ENCODE results near the gene ZNF19. TPM values are rescaled to one million over a fixed set of nuclear protein-coding genes. Genes with fewer than 3 reads are reported as not detected.

The ZNF19 gene
- total and polyA plus RNA-seq, 2 of the 8 experiments (the other 6 are each of a cell fraction or from before 2014, with no cell fraction given) = 1.5 to 3.5 TPM

DNA sequence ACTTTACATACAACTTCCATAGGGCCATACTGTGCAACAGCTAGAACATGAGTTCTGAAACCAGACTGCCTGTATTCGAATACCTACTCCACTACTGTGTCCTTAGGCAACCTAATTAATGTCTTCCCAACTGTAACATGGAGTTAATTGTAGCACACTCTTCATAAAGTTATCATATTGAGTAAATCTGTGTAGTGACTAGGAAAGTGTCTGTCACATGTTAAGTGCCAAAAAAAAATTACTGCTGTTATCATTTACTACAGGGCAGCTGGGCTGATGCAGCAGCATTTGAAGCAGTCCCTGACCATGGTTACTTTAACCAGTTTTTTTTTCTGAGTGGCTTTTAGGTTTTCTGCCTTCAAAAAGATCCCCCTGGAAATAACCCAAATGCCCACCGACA lies 16.2 kb downstream of the ZNF19 start:
- Histone ChIP-seq H3K14ac (ENCODE audit: insufficient read length) (no peak overlapping the region), H4K20me1 (replicated peaks in 1 of 2; ENCODE audit: control insufficient read depth in 1 of 2, insufficient read depth in 2 of 2, low read length in 2 of 2) (peaks cover 0 to 2% of the 10 kb centered on the region in 2 experiments), H3K9ac (replicated peaks in 1 of 4; ENCODE audit: extremely low read depth in 1 of 4, low read depth in 3 of 4, low read length in 3 of 4) (no peak overlapping the region), H2AK5ac (ENCODE audit: low read depth, low read length) (no peak overlapping the region), H3K79me1 (ENCODE audit: low read depth, low read length) (no peaks in the 10 kb centered on the region; the same call in 1 of the 2 replicates), H3K23me2 (ENCODE audit: low read depth, low read length) (no peaks in the 10 kb centered on the region), H2BK20ac (ENCODE audit: low read length) (no peak overlapping the region), H2BK5ac (ENCODE audit: low read depth, low read length) (no peak overlapping the region), H3K23ac (ENCODE audit: insufficient read length) (no peak overlapping the region), H3K36me3 (ENCODE audit: control insufficient read depth in 2 of 4, insufficient read depth in 4 of 4, low read length in 3 of 4) (peaks cover 0 to 2% (median 2%) of the 10 kb centered on the region in 4 experiments; a peak in 2 of 8 replicates), H2AFZ (ENCODE audit: low read length) (no peak overlapping the region), H4K8ac (ENCODE audit: extremely low read depth, insufficient read depth, low read length) (no peak overlapping the region), H4K91ac (replicated peaks; ENCODE audit: insufficient read length, low read length) (no peak overlapping the region), H3K27me3 (replicated peaks in 1 of 4; ENCODE audit: control insufficient read depth in 3 of 4, extremely low read depth in 1 of 4, insufficient read depth in 3 of 4, low read length in 3 of 4) (no peaks in the 10 kb centered on the region), H4K5ac (ENCODE audit: insufficient read length, low read depth, low read length) (no peak overlapping the region), H3K79me2 (ENCODE audit: control insufficient read depth in 1 of 2, insufficient read depth in 2 of 2, low read length in 2 of 2) (no peaks in the 10 kb centered on the region), H3K4me1 (replicated peaks in 1 of 4; ENCODE audit: control insufficient read depth in 3 of 4, insufficient read depth in 4 of 4, low read length in 3 of 4) (no peaks in the 10 kb centered on the region), H3K4ac (replicated peaks; ENCODE audit: insufficient read length, low read depth, low read length) (no peak overlapping the region), H3K9me3 (ENCODE audit: insufficient read depth in 2 of 2, low read depth in 1 of 2, low read length in 1 of 2) (no peaks in the 10 kb centered on the region), H3K27ac (ENCODE audit: low read depth, low read length) (no peak overlapping the region), H2BK15ac (ENCODE audit: low read length) (no peak overlapping the region), H2BK12ac (ENCODE audit: low read depth, low read length) (no peak overlapping the region), H3K18ac (ENCODE audit: extremely low read depth, low read length) (no peak overlapping the region), H2BK120ac (replicated peaks; ENCODE audit: low read depth, low read length) (no peak overlapping the region), H3K4me3 (ENCODE audit: extremely low read depth in 1 of 4, insufficient read depth in 2 of 4, low read depth in 3 of 4, low read length in 4 of 4) (no peak overlapping the region), H3K56ac (replicated peaks; ENCODE audit: insufficient read length, low read depth, low read length) (no peak overlapping the region), H3K4me2 (ENCODE audit: insufficient read depth in 1 of 2, low read depth in 2 of 2, low read length in 2 of 2) (no peak overlapping the region)
- WGBS, 2 experiments (ENCODE audit: extremely low coverage in 1 of 2, insufficient coverage in 1 of 2, insufficient read length in 1 of 2, insufficient replicate concordance in 2 of 2, low coverage in 1 of 2, low lambda C conversion rate in 2 of 2, missing lambda C conversion rate in 1 of 2) = 95% methylated on average over 2 of the region's 2 CpGs; no CpG with 5 or more reads in 1 of the 2 experiments
- no peak for DNase-seq (ENCODE audit: low read depth in 1 of 2, low spot score in 2 of 2)
- FAIRE-seq = no peak
- ChIA-PET CTCF (ENCODE audit: partially characterized antibody) (interaction anchor here (1.1 to 1.3 kb wide), 2 partner anchors 9 to 138 kb away, joined by 3 to 5 read pairs; no protein-coding TSS in a partner anchor), POLR2A (ENCODE audit: partially characterized antibody) (interaction anchor here (0.9 to 1.6 kb wide), 4 partner anchors 8 to 25 kb away, joined by 3 to 8 read pairs (median 4); partner anchors contain the start of gene ZNF23)
- TF ChIP-seq PHF8 (conservative IDR thresholded peaks at IDR 0.05; ENCODE audit: low read depth, low read length) = no peak
- TF ChIP-seq, protein P1, sequence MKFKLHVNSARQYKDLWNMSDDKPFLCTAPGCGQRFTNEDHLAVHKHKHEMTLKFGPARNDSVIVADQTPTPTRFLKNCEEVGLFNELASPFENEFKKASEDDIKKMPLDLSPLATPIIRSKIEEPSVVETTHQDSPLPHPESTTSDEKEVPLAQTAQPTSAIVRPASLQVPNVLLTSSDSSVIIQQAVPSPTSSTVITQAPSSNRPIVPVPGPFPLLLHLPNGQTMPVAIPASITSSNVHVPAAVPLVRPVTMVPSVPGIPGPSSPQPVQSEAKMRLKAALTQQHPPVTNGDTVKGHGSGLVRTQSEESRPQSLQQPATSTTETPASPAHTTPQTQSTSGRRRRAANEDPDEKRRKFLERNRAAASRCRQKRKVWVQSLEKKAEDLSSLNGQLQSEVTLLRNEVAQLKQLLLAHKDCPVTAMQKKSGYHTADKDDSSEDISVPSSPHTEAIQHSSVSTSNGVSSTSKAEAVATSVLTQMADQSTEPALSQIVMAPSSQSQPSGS (IDR thresholded peaks at IDR 0.05; ENCODE audit: low read length) = no peak
- TF ChIP-seq BCL11A (IDR thresholded peaks at IDR 0.05; ENCODE audit: low read depth in 2 of 2, low read length in 2 of 2) = no peak
- no peak for TF ChIP-seq HDAC6 (IDR thresholded peaks at IDR 0.05; ENCODE audit: low read depth, low read length)
- TF ChIP-seq TBP (IDR thresholded peaks at IDR 0.05; ENCODE audit: low read depth, low read length) = no peak
- TF ChIP-seq TAF7 (optimal IDR thresholded peaks at IDR 0.05; ENCODE audit: borderline replicate concordance, low read depth, low read length) = no peak
- no peak for TF ChIP-seq EP300 (IDR thresholded peaks at IDR 0.05; ENCODE audit: borderline replicate concordance in 1 of 2, low read depth in 2 of 2, low read length in 2 of 2)
- no peak for TF ChIP-seq CBX8 (IDR thresholded peaks at IDR 0.05; ENCODE audit: borderline replicate concordance, low read depth, low read length)
- no peak for TF ChIP-seq GTF2F1 (IDR thresholded peaks at IDR 0.05; ENCODE audit: borderline replicate concordance, low read depth, low read length)
- no peak for TF ChIP-seq CBX5 (IDR thresholded peaks at IDR 0.05; ENCODE audit: low read depth, low read length)

Measured in H1 (cell line).